Activated B cell treated with CpG ODN at 0.5 μM for 24 hours (primary cell): ENCODE data around the gene MPEG1. TPM values are rescaled to one million over a fixed set of nuclear protein-coding genes. Genes with fewer than 3 reads are reported as not detected.
A peak's percentile ranks its signal among the peaks of the same experiment; 100 is the strongest.

Source experiments
- ATAC-seq: fragments of 200-7000 bp; cut with Tn5 transposase; one replicate; pipeline ENCODE4 v1.10.0; 2021; ENCODE audit warnings: low read depth, mild to moderate bottlenecking, moderate library complexity
- CTCF ChIA-PET: fragments of 350-600 bp; sonication (Branson Sonifier 250); formaldehyde crosslinking; loops from one replicate; lab custom pipeline; 2021; ENCODE audit warnings: antibody characterized with exemption; lab: Charles Lee
- POLR2A ChIA-PET: fragments of 350-600 bp; sonication (Branson Sonifier 250); formaldehyde crosslinking; loops from one replicate; lab custom pipeline; 2021; ENCODE audit warnings: antibody characterized with exemption; lab: Charles Lee
- DNase-seq: peaks from one replicate; pipeline ENCODE4 v3.0.0; 2022
- H3K27ac Mint-ChIP-seq: one replicate; pipeline ENCODE4 v1.8.0; 2020; ENCODE audit warnings: mixed read lengths
- H3K27me3 Mint-ChIP-seq: one replicate; pipeline ENCODE4 v1.8.0; 2021; ENCODE audit warnings: mixed read lengths
- H3K36me3 Mint-ChIP-seq: one replicate; pipeline ENCODE4 v1.8.0; 2021; ENCODE audit warnings: low read depth, mixed read lengths
- H3K4me1 Mint-ChIP-seq: one replicate; pipeline ENCODE4 v1.8.0; 2021; ENCODE audit warnings: mixed read lengths
- H3K4me3 Mint-ChIP-seq: one replicate; pipeline ENCODE4 v1.8.0; 2020; ENCODE audit warnings: mild to moderate bottlenecking, mixed read lengths
- H3K9me3 Mint-ChIP-seq: one replicate; pipeline ENCODE4 v1.8.0; 2020; ENCODE audit warnings: mixed read lengths
- CTCF ChIP-seq: fragments of 200-600 bp; IDR thresholded peaks from one replicate; pipeline ENCODE4 v1.8.0; 2022; ENCODE audit warnings: antibody characterized with exemption, mild to moderate bottlenecking
- intact Hi-C: fragments of 100-400 bp; cut with micrococcal nuclease; formaldehyde crosslinking; loops from one replicate; pipeline ENCODE4 v1.15.1; 2024
- total RNA-seq: library from RNA; stranded (reverse); gene quantifications from 2 replicates; pipeline ENCODE4 v1.2.3, GENCODE V29; 2022

Gene MPEG1
- total RNA-seq, 1 donor from 2014 or later, result 154 TPM

- peak; percentile 69 for ATAC-seq
- H3K36me3 Mint-ChIP-seq, result peaks cover 8% of the 10 kb centered on the region
- H3K9me3 Mint-ChIP-seq, result no peaks in the 10 kb centered on the region
- H3K27me3 Mint-ChIP-seq, result no peaks in the 10 kb centered on the region
- intact Hi-C loops, result loop anchor here (1.0 to 10.0 kb wide), 9 partner anchors 9 to 1792 kb away; partner anchors contain the start of genes FAM111A, OSBP and SLC43A3
- peaks cover 100% of the 10 kb centered on the region for H3K4me1 Mint-ChIP-seq
- TF ChIP-seq CTCF, result no peak
- H3K4me3 Mint-ChIP-seq, result peak overlapping the region; percentile 52
- H3K27ac Mint-ChIP-seq, result peak overlapping the region; percentile 91
- ChIA-PET POLR2A (interaction anchor here (0.6 to 3.0 kb wide), 8 partner anchors 8 to 114 kb away, joined by 3 to 18 read pairs (median 4); partner anchors contain the start of gene DTX4), CTCF (no interaction called here)
- peak; percentile 35 for DNase-seq
Measured at GRCh38 chr11:59216641-59217564, 4.2 kb upstream of the MPEG1 start.

DNA sequence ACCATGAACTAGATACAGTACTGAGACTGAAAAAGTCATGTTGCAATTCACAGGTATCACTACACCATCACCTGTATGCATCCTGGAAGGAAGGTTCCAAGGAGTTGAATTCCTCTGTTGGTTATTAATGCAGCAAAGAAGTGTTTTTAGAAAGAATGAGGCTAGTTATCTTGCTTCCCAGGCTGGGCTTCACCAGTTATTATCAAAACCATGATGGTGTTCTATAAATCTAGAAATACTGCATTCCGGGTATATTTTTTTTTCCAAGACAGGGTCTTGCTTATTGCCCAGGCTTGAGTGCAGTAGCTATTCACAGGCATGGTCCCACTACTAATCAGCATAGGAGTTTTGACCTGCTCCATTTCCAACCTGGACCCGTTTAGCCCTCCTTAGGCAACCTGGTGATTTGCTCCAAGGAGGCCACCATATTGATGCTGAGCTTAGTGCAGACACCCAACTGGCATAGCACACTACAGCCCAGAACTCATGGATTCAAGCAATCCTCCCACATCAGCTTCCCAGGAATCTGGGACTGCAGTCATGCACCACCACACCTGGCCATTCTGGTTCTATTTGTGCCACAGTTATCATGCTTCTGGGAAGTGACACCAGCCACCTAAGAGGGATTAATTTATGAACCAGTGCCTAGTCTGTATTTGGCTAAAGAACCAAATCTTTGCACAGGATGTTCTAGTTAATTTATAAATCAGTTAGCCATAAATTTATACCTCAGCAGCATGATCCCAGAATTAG, 1.6 kb upstream of the MPEG1 start:
- Mint-ChIP-seq H3K9me3 (no peaks in the 10 kb centered on the region), H3K27me3 (no peaks in the 10 kb centered on the region), H3K4me1 (peaks cover 95% of the 10 kb centered on the region), H3K4me3 (no peak overlapping the region), H3K27ac (peak overlapping the region; percentile 93), H3K36me3 (peaks cover 32% of the 10 kb centered on the region)
- CTCF ChIA-PET, result interaction anchor here (1.2 to 2.5 kb wide), 3 partner anchors 8 to 58 kb away, joined by 5 to 12 read pairs (median 9); partner anchors contain the start of gene DTX4
- POLR2A ChIA-PET, result interaction anchor here (2.4 to 7.0 kb wide), 4 partner anchors 8 to 637 kb away, joined by 15 to 100 read pairs (median 68); partner anchors contain the start of genes DTX4 and LPXN
- intact Hi-C loops, result loop anchor here (10.0 kb wide), 1 partner anchor 1790 kb away; the partner anchor contains the start of gene SLC43A3
- no peak for DNase-seq
- ATAC-seq, result no peak
- no peak for TF ChIP-seq CTCF

DNA sequence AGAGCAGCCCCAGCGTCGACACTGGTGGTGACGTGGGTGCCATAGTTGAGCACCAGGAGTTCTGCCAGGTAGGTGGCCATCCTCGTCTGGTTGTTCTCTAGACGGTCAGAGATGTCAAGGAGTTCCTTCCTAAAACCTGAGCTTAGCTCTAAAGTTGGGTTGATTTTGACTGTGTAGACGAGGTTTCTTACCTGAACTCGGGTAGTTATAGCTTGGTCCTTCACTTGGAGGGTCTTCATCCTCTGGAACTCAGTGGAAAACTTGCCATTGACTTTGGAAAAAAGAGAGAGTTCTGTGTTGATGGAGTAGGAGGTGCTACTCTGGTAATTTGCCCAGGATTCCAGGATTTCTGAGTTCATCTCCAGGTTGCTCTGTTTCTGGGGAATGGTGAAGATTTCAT, 505 bp downstream of the MPEG1 start:
- peaks cover 53% of the 10 kb centered on the region for H3K36me3 Mint-ChIP-seq
- no peaks in the 10 kb centered on the region for H3K27me3 Mint-ChIP-seq
- no peak for TF ChIP-seq CTCF
- no peak for ATAC-seq
- H3K9me3 Mint-ChIP-seq, result no peaks in the 10 kb centered on the region
- intact Hi-C loops, result loop anchor here (1.0 to 10.0 kb wide), 3 partner anchors 40 to 1787 kb away; partner anchors contain the start of genes DTX4 and SLC43A3
- H3K4me1 Mint-ChIP-seq, result peaks cover 95% of the 10 kb centered on the region
- peak overlapping the region; percentile 98 for H3K4me3 Mint-ChIP-seq
- CTCF ChIA-PET, result interaction anchor here (0.9 to 3.7 kb wide), 9 partner anchors 9 to 217 kb away, joined by 3 to 27 read pairs (median 7); partner anchors contain the start of gene DTX4
- POLR2A ChIA-PET, result interaction anchor here (0.9 to 7.0 kb wide), 16 partner anchors 8 to 635 kb away, joined by 3 to 100 read pairs (median 5); partner anchors contain the start of genes DTX4 and LPXN
- no peak for DNase-seq
- H3K27ac Mint-ChIP-seq, result peak overlapping the region; percentile 93

DNA sequence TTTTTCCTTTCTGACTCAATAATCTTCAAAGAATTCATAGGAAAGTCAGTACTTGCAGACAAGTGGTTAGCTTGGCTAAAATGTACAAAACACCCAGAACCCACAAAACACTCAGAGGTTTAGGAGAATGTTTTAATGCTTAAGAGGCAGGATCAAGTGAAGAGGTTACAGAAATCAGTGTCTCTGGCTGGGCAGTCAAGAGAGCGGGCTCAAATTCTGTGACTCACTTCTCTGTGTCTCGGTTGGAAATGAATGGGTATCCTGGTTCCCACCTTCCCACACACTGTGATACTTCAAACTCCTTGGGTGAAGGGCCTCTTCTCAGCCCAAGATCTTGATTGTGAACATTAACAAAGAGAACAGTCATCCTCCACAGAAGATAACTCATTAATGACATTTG, 3.8 kb downstream of the MPEG1 start:
- ATAC-seq (no peak), DNase-seq (no peak)
- ChIA-PET CTCF (interaction anchor here (1.1 to 9.7 kb wide), 5 partner anchors 8 to 221 kb away, joined by 3 to 94 read pairs (median 3); partner anchors contain the start of gene DTX4), POLR2A (interaction anchor here (0.8 to 7.0 kb wide), 5 partner anchors 9 to 63 kb away, joined by 4 to 100 read pairs (median 67); partner anchors contain the start of gene DTX4)
- intact Hi-C loops, result loop anchor here (1.0 to 2.0 kb wide), 7 partner anchors 8 to 221 kb away; partner anchors contain the start of gene FAM111A
- Mint-ChIP-seq H3K36me3 (peaks cover 81% of the 10 kb centered on the region), H3K4me3 (peak overlapping the region; percentile 98), H3K4me1 (peaks cover 93% of the 10 kb centered on the region), H3K9me3 (no peaks in the 10 kb centered on the region), H3K27ac (peak overlapping the region; percentile 93), H3K27me3 (no peaks in the 10 kb centered on the region)
- TF ChIP-seq CTCF, result no peak
